22Rv1 (cell line): ENCODE measurements around the gene EFCAB9.

Experiments
- ZFX ChIP-seq: fragments of 450-650 bp; IDR thresholded peaks from 2 replicates; pipeline ENCODE4 v1.6.1; 2017; ENCODE audit warnings: antibody characterized with exemption, borderline replicate concordance
- TF ChIP-seq, protein P1 (sequence below): fragments of 450-650 bp; IDR thresholded peaks from 2 replicates; pipeline ENCODE4 v1.5.1; 2017; ENCODE audit warnings: mild to moderate bottlenecking

DNA sequence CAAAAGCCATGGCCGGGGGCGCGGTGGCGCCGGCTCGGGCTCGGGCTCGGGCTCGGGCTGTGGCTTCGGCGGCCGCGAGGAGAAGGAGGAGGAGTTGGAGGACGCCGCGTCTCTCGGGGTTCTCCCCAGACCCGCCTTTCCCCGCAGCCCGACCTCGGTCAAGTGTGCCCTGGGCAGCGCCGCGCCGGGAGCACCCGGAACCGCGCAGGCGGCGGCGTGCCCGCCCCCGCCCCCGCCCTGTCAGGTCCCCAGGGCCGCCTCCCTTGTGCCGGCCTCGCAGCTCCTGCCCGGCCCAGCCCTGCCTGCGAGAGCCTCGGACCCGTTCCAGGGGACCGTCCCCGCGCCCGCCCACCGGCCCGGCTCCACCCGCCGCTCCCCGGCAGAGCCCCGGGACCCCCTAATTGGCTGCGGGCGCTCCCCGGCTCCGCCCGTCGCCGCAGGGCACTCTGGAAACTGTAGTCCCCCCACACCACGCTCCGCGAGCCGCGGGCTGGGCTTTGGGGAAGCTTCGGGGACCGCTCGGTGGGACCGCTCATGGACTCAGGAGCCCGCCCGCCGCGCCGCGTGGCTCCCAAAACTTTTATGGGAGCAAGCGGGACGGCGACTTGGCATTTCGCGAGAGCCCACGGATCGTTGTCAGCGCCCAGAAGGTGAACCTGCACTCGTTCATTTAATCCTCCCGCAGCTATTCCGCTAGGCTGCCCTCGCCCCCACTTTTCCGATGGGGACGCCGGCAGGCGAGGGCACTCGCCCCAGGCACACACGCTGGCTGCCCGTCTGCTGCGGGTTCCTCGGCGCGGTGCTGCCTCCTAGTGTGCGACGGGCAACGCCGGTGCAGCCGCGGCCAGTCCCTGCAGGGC lies 5.7 kb upstream of the EFCAB9 start, which contains the start of gene STK10:
- TF ChIP-seq, protein P1, sequence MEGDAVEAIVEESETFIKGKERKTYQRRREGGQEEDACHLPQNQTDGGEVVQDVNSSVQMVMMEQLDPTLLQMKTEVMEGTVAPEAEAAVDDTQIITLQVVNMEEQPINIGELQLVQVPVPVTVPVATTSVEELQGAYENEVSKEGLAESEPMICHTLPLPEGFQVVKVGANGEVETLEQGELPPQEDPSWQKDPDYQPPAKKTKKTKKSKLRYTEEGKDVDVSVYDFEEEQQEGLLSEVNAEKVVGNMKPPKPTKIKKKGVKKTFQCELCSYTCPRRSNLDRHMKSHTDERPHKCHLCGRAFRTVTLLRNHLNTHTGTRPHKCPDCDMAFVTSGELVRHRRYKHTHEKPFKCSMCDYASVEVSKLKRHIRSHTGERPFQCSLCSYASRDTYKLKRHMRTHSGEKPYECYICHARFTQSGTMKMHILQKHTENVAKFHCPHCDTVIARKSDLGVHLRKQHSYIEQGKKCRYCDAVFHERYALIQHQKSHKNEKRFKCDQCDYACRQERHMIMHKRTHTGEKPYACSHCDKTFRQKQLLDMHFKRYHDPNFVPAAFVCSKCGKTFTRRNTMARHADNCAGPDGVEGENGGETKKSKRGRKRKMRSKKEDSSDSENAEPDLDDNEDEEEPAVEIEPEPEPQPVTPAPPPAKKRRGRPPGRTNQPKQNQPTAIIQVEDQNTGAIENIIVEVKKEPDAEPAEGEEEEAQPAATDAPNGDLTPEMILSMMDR: peak; percentile 95
- no peak for TF ChIP-seq ZFX
